Neural cell (in vitro differentiated cells): ENCODE data around the gene QARS1. TPM values are rescaled to one million over a fixed set of nuclear protein-coding genes. Genes with fewer than 3 reads are reported as not detected.

ENCODE experiments used
- H2AFZ ChIP-seq: fragments of 200-600, 300-800 bp; sonication (generic), shearing (Covaris generic); 2 replicates; pipeline ENCODE4 v1.6.0; 2014; ENCODE audit warnings: low read depth, mild to moderate bottlenecking, antibody characterized with exemption, low read length, moderate library complexity
- H3F3A ChIP-seq: fragments of 200-600 bp; shearing (Covaris generic); 2 replicates; pipeline ENCODE4 v1.6.1; 2016; ENCODE audit warnings: mild to moderate bottlenecking, moderate library complexity, mixed read lengths, antibody characterized with exemption, low read length; ENCODE audit not compliant: insufficient read depth, poor library complexity, severe bottlenecking
- H3K27ac ChIP-seq: fragments of 200-600, 300-800 bp; sonication (generic), shearing (Covaris generic); 2 replicates; pipeline ENCODE4 v1.5.1; 2014; ENCODE audit warnings: mild to moderate bottlenecking, low read length, moderate library complexity
- H3K27me3 ChIP-seq: fragments of 300-800, 200-600 bp; sonication (generic), shearing (Covaris generic); 2 replicates; pipeline ENCODE4 v1.6.0; 2014; ENCODE audit warnings: mild to moderate bottlenecking, low read depth, low read length, moderate library complexity; ENCODE audit not compliant: insufficient read depth
- H3K36me3 ChIP-seq: fragments of 300-800, 200-600 bp; sonication (generic), shearing (Covaris generic); 2 replicates; pipeline ENCODE4 v1.5.1; 2014; ENCODE audit warnings: mild to moderate bottlenecking, antibody characterized with exemption, low read length, moderate library complexity; ENCODE audit not compliant: insufficient read depth
- H3K4me2 ChIP-seq: fragments of 300-800, 200-600 bp; sonication (generic), shearing (Covaris generic); 2 replicates; pipeline ENCODE4 v1.6.0; 2014; ENCODE audit warnings: mild to moderate bottlenecking, low read length
- H3K4me3 ChIP-seq: fragments of 300-800, 200-600 bp; sonication (generic), shearing (Covaris generic); 2 replicates; pipeline ENCODE4 v1.5.1; 2014; ENCODE audit warnings: mild to moderate bottlenecking, low read length, moderate library complexity
- H3K79me2 ChIP-seq: fragments of 200-600 bp; shearing (Covaris generic); replicated peaks from 2 replicates; pipeline ENCODE4 v1.6.0; 2014; ENCODE audit warnings: mild to moderate bottlenecking, low read length, moderate library complexity; ENCODE audit not compliant: insufficient read depth
- H3K9ac ChIP-seq: fragments of 300-800, 200-600 bp; sonication (generic), shearing (Covaris generic); 2 replicates; pipeline ENCODE4 v1.6.1; 2016; ENCODE audit warnings: mild to moderate bottlenecking, low read length, mixed read lengths
- H3K9me2 ChIP-seq: fragments of 200-600 bp; shearing (Covaris generic); 2 replicates; pipeline ENCODE4 v1.6.1; 2016; ENCODE audit warnings: mild to moderate bottlenecking, low read length, mixed read lengths; ENCODE audit not compliant: insufficient read depth
- H3K9me3 ChIP-seq: fragments of 200-600, 300-800 bp; sonication (generic), shearing (Covaris generic); 2 replicates; pipeline ENCODE4 v1.6.1; 2016; ENCODE audit warnings: mild to moderate bottlenecking, mixed run types, low read length, moderate library complexity, mixed read lengths
- H4K20me1 ChIP-seq: fragments of 200-600 bp; shearing (Covaris generic); 2 replicates; pipeline ENCODE4 v1.6.1; 2016; ENCODE audit warnings: mild to moderate bottlenecking, mixed run types; ENCODE audit not compliant: insufficient read depth
- EP300 ChIP-seq: fragments of 450-650 bp; conservative IDR thresholded peaks from 2 replicates; pipeline ENCODE4 v1.6.1; 2014; ENCODE audit warnings: antibody characterized with exemption, mild to moderate bottlenecking, moderate library complexity; ENCODE audit not compliant: poor library complexity, severe bottlenecking
- EZH2 ChIP-seq: fragments of 200-600, 300-800 bp; shearing (Covaris generic), sonication (generic); IDR thresholded peaks from 2 replicates; pipeline ENCODE4 v1.6.1; 2014; ENCODE audit warnings: antibody characterized with exemption, low read length, borderline replicate concordance, mild to moderate bottlenecking; ENCODE audit not compliant: insufficient read depth, poor library complexity, severe bottlenecking
- MXI1 ChIP-seq: fragments of 450-650 bp; conservative IDR thresholded peaks from 2 replicates; pipeline ENCODE4 v1.6.1; 2014; ENCODE audit warnings: antibody characterized with exemption, mild to moderate bottlenecking; ENCODE audit not compliant: poor library complexity, severe bottlenecking
- POLR2AphosphoS5 ChIP-seq: IDR thresholded peaks from 2 replicates; pipeline ENCODE4 v1.6.1; 2012
- RAD21 ChIP-seq: fragments of 450-650 bp; conservative IDR thresholded peaks from 2 replicates; pipeline ENCODE4 v1.6.1; 2014; ENCODE audit warnings: antibody characterized with exemption, mild to moderate bottlenecking, moderate library complexity
- SMC3 ChIP-seq: fragments of 450-650 bp; conservative IDR thresholded peaks from 2 replicates; pipeline ENCODE4 v1.6.1; 2014; ENCODE audit warnings: antibody characterized with exemption, mild to moderate bottlenecking, moderate library complexity; ENCODE audit not compliant: poor library complexity
- TAF1 ChIP-seq: IDR thresholded peaks from 2 replicates; pipeline ENCODE4 v1.6.1; 2012; ENCODE audit warnings: low read depth
- polyA plus RNA-seq: library from polyadenylated mRNA; depleted of rRNA; stranded (reverse); fragments of >200 nt; gene quantifications from 2 replicates; pipeline ENCODE4 v1.2.3, GENCODE V29; 2014
- TF ChIP-seq, protein P1 (sequence below): IDR thresholded peaks from 2 replicates; pipeline ENCODE4 v1.6.1; 2012; ENCODE audit warnings: borderline replicate concordance
- TF ChIP-seq, protein P2 (sequence below): fragments of 450-650 bp; IDR thresholded peaks from 2 replicates; pipeline ENCODE4 v1.5.1; 2014; ENCODE audit warnings: antibody characterized with exemption, mild to moderate bottlenecking, moderate library complexity; ENCODE audit not compliant: poor library complexity, severe bottlenecking

Gene QARS1
- polyA plus RNA-seq, 1 donor from 2014 or later = 174 TPM

DNA sequence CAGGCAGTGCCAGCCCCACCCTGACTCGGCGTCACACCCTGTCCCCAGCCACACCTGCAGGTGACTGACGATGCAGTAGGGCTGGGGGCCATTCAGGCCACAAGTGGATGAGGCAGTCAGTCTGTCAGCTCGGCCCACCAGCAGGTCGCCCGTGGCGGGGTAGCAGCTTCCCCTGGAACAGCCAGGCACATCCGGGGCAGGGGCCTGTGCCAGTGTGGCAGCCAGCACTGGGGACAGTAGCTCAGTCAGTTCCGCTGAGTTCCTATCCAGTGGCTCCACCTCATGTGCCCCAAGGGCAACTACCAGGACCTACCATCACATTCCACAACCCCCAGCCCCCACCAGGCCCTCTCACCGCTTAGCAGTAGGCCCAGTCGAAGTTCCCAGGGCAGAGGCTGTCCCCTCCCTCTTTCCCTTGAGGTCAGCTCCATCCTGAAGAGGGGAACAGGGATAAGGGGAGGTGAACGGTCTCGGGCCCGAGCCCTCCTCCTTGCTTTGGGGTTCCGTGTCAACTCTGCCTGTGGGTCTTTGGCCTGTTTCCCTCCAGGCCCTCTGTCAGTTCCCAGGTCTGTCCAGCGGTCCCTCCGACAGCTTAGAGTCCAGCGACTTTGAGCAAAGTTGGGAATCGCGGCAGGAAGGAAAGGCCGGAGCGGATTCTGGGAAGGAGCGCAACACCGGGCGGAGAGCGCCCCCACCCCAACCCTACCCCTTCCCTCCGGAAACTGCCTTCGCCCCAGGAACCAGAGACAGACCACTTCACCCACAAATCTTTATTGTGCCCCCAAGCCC, 28.1 kb upstream of the QARS1 start, which contains the start of gene LAMB2:
Gene LAMB2 (minus strand): TSS at position 614 of the 789 bp plus-strand sequence. CDS start 183 bp downstream, at position 431.
- Histone ChIP-seq H3F3A (no peaks in the 10 kb centered on the region), H3K9me3 (no peaks in the 10 kb centered on the region), H4K20me1 (no peaks in the 10 kb centered on the region), H3K4me3 (peak within 1 kb of the TSS; percentile 68), H3K27me3 (no peaks in the 10 kb centered on the region), H3K36me3 (no peaks in the 10 kb centered on the region), H3K4me2 (peak within 1 kb of the TSS; percentile 70), H3K27ac (peak within 1 kb of the TSS; percentile 18), H3K79me2 (no peaks in the 10 kb centered on the region), H3K9ac (peak within 1 kb of the TSS; percentile 65), H3K9me2 (no peaks in the 10 kb centered on the region), H2AFZ (peak within 1 kb of the TSS; percentile 57)
- TF ChIP-seq EZH2 = no peak
- TF ChIP-seq MXI1 = no peak
- TF ChIP-seq RAD21 = no peak
- TF ChIP-seq, protein P1, sequence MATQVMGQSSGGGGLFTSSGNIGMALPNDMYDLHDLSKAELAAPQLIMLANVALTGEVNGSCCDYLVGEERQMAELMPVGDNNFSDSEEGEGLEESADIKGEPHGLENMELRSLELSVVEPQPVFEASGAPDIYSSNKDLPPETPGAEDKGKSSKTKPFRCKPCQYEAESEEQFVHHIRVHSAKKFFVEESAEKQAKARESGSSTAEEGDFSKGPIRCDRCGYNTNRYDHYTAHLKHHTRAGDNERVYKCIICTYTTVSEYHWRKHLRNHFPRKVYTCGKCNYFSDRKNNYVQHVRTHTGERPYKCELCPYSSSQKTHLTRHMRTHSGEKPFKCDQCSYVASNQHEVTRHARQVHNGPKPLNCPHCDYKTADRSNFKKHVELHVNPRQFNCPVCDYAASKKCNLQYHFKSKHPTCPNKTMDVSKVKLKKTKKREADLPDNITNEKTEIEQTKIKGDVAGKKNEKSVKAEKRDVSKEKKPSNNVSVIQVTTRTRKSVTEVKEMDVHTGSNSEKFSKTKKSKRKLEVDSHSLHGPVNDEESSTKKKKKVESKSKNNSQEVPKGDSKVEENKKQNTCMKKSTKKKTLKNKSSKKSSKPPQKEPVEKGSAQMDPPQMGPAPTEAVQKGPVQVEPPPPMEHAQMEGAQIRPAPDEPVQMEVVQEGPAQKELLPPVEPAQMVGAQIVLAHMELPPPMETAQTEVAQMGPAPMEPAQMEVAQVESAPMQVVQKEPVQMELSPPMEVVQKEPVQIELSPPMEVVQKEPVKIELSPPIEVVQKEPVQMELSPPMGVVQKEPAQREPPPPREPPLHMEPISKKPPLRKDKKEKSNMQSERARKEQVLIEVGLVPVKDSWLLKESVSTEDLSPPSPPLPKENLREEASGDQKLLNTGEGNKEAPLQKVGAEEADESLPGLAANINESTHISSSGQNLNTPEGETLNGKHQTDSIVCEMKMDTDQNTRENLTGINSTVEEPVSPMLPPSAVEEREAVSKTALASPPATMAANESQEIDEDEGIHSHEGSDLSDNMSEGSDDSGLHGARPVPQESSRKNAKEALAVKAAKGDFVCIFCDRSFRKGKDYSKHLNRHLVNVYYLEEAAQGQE = no peak
- TF ChIP-seq SMC3 = no peak
- TF ChIP-seq, protein P2, sequence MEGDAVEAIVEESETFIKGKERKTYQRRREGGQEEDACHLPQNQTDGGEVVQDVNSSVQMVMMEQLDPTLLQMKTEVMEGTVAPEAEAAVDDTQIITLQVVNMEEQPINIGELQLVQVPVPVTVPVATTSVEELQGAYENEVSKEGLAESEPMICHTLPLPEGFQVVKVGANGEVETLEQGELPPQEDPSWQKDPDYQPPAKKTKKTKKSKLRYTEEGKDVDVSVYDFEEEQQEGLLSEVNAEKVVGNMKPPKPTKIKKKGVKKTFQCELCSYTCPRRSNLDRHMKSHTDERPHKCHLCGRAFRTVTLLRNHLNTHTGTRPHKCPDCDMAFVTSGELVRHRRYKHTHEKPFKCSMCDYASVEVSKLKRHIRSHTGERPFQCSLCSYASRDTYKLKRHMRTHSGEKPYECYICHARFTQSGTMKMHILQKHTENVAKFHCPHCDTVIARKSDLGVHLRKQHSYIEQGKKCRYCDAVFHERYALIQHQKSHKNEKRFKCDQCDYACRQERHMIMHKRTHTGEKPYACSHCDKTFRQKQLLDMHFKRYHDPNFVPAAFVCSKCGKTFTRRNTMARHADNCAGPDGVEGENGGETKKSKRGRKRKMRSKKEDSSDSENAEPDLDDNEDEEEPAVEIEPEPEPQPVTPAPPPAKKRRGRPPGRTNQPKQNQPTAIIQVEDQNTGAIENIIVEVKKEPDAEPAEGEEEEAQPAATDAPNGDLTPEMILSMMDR = no peak
- TF ChIP-seq POLR2AphosphoS5 = no peak
- TF ChIP-seq TAF1 = no peak
- no peak for TF ChIP-seq EP300

DNA sequence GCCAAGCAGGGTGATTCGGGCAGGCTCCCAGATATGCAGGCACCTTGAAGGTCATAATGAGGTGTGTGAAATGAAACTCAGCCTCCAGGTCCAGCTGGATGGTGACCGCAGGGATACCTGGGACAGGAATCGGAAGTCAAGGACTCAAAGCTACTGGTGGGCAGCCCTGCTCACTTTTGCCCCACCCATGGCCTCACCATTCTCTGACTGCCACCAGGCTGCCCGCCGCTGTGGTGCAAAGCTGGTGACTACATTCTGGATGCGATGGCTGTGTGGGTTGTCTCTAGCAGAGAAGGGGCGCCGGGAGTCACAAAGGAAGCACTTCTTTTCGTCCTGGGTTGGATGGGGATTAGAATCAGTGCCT, 27.5 kb upstream of the QARS1 start:
- Histone ChIP-seq H3K9me3 (no peaks in the 10 kb centered on the region), H3K9me2 (no peaks in the 10 kb centered on the region), H3K4me2 (no peak overlapping the region), H3K27me3 (no peaks in the 10 kb centered on the region), H3F3A (no peaks in the 10 kb centered on the region), H3K79me2 (no peaks in the 10 kb centered on the region), H3K27ac (no peak overlapping the region), H3K9ac (no peak overlapping the region), H2AFZ (no peak overlapping the region), H4K20me1 (no peaks in the 10 kb centered on the region), H3K4me3 (no peak overlapping the region), H3K36me3 (no peaks in the 10 kb centered on the region)
- TF ChIP-seq, protein P1 = no peak
- TF ChIP-seq SMC3 (no peak), TAF1 (no peak), EP300 (no peak), MXI1 (no peak), RAD21 (no peak), POLR2AphosphoS5 (no peak), EZH2 (no peak)
- TF ChIP-seq, protein P2 = no peak
